GM18502 (cell line): ENCODE measurements around the gene DEFB128.
"Not testable (repeated sequence)": the region's sequence is repeated elsewhere in the genome, so short reads cannot be mapped to it uniquely, and the experiment has no call there.

ENCODE experiments used
- ATAC-seq: cut with Tn5 transposase; IDR thresholded peaks from one replicate; pipeline ENCODE4 v1.9.1; 2021; ENCODE audit warnings: mild to moderate bottlenecking; ENCODE audit not compliant: unreplicated experiment, poor library complexity

Gene DEFB128

DNA sequence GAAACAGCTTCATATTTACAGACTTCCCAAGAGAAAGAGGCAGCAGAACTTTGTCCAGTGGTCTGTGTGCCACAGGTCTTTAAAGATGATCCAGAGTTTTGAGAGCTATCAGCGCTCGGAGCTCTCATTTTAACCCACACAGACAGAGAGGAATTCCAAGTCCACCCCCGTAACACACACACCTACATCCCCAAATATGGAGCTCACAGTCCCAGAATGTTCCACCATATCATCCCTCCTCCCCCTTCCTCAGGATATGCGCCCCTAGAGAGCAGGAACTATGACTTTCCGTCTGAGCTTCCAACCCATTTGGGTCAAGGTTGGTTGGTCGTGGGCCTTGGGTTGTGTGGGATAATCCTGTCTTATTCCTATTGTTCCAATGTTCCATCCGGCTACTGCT, at the start of gene DEFB128:
TSS of gene DEFB128 (minus strand) at position 101 of the 400 bp plus-strand sequence. CDS start at position 13, 88 bp downstream.
- no peak for ATAC-seq

DNA sequence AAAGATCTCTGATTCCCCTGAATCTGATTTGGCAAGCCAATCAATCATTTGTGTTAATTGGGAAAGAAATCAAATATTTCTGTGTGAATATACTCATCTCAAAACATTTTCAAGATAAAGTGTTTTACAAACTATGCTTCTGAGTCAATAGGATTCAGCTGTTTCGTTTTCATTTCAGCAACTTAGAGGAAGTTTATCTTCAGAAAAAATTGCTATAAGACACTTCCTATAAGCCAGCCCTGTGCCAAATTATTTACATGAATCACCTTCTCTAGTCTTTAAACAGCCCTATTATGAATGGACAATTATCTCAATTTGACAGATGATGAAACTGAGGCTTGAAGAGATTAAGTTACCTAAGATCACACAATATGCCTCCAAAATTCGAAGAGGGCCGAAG, 48.4 kb upstream of the DEFB128 start:
- peak; percentile 86 for ATAC-seq

DNA sequence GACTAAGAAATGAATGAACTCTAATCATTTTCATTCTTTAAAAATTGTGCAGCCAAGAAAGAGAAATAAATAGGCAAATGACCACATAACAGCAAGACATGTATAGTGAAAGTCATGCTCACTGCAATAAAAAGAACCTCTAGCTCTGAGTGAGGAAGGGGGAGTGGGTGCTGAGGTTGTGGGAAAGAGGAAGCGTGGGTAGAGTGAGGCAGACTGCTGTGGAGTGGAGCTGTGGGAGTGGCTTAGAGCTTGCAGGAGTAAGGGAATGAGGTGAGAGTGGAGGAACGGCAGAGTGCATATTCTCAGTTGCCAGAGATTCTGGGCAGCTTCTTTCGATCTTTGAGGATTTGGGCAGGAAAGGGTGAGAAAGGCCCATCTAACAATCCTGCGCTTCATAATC, 48.0 kb upstream of the DEFB128 start:
- peak; percentile 67 for ATAC-seq

DNA sequence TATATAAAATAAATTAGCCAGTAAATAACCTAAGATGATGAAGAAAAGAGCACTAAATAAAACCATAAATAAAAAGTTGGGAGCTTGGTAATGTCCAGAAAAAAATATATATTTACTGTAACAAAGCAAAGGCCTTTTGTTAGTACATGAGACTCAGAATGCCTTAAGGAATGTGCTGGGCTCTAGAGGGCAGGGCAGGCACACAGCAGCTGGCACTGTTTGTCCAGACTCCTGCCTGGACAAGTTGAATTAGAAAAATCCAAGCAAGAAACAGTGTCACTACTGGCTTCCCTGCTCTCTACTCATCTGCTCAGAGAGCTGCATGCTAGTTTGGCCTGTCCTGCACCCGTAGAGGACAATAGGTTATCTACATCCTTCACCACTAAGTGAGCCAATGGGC, 46.4 kb upstream of the DEFB128 start:
- ATAC-seq: no peak

DNA sequence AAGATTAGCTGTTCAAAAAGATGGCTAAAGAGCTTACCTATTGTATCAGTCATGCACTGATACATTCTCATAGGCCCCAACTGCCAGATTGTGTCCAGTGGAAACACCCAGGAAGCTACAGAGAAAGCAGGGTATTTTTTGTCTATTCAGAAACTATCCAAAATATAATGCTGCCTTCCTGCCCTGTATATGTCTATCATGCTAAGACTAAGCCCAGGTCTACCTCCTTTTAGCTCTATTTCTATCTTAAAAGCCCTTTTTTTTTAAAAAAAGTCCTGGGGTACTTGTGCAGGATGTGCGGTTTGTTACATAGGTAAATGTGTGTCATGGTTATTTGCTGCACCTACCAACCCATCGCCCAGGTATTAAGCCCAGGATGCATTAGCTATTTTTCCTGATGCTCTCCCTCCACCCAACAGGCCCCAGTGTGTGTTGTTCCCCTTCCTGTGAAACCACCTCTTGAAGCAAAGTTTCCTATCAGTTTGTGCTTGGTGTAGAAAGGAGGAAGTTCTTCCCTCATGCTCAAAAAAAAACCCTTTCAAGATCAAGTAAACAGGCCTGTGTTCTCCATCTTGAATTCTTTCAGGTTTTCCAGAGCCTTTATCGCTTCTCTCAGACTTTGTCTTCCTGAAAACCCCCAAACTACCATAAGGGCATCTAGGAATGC, 38.1 kb upstream of the DEFB128 start:
- ATAC-seq: no peak

DNA sequence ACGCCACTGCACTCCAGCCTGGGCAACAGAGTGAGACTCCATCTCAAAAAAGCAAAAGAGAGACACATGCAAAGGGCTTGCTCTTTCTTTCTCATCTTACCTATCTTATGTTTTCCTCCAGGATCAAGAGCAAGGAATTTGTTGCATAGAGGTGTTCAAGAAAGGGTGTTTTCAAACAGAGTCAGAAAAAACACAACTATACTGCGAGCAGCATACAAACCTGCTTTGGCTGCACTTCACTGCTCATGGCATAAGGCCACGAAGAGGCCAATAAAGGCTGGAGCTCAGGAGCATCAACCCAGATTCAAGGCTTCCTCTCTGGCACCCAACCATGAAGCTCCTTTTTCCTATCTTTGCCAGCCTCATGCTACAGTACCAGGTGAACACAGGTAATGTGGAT, 37.4 kb upstream of the DEFB128 start, which contains the start of gene DEFB129:
TSS of gene DEFB129 (plus strand) at position 301 of the 400 bp plus-strand sequence. CDS start at position 332, 31 bp downstream.
- no peak for ATAC-seq

DNA sequence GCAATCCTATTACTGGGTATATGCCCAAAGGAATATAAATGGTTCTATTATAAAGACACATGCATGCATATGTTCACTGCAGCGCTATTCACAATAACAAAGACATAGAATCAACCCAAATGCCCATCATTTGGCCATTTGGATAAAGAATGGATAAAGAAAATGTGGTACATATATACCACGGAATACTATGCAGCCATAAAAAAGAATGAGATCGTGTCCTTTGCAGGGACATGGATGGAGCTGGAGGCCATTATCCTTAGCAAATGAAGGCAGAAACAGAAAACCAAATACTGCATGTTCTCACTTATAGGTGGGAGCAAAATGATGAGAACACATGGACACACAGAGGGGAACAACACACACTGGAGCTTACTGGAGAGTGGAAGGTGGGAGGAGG, 36.4 kb upstream of the DEFB128 start:
- ATAC-seq: not testable (repeated sequence)

DNA sequence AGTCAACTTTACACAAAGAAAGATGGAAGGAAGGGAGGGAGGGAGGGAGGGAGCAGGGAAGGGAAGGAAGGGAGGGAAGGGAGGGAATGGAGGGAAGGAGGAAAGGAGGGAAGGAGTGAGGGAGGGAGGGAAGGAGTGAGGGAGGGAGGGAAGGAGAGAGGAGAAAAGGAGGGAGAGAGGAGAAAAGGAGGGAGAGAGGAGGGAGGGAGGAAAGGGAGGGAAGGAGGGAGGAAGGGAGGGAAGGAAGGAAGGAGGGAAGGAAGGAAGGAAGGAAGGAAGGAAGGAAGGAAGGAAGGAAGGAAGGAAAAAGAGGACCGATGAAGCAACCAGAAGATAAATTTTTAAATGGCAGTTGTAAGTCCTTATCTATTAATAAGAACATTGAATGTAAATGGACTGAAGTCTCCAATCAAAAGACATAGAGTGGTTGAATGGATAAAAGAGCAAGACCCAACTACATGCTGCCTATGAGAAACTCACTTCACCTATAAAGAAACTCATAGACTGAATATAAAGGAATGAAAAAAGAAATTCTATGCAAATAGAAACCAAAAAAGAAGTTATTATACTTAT, 31.8 kb upstream of the DEFB128 start:
- ATAC-seq: no peak

DNA sequence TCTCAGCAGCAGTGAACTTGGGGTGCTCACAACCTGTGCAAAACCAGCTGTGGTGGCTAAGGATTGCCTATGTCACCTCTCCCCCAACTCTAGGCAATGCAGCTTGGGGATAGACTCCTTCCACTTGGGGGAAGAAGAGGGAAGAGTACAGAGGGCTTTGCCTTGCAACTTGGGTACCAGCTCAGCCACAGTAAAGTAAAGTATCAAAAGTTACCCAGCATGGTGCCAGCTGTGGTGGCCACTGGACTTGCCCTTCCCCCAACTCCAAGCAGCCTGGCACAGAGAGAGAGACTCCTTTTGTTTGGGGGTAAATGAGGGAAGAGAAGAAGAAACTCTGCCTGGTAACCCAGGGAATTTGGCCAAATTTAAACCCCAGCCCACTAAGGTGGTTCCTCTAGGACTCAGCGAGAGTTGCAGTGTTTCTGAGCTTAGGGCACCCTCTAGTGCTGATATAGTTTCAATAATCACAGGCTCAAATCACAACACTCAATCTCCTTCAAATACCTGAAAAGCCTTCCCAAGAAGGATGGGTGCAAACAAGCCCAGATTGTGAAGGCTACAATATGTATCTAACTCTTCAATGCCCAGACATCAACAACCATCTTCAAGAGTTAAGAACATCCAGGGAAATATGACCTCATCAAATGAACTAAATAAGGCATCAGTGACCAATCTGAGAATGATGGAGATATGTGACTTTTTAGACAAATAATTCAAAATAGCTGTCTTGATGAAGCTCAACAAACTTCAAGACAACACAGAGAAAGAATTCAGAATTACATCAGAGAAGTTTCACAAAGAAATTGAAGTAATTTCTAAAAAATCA, 30.0 kb upstream of the DEFB128 start:
- no peak for ATAC-seq

DNA sequence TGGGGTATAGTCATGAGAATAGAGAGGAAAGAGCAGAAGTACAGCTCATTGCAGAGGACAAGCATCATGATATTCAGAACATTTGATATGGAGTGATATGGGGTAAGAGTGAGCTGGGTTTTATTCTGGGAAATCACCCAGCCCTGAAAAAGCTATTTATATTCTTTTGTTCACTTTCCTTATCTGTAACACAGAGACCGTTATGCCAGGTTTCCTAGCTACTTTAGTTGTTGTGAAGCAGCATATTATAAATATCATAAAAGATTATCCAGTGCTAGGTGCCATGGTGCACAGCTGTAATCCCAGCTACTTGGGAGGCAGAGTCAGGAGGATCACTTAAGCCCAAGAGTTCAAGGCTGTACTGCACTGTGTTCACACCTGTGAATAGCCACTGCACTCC, 27.8 kb upstream of the DEFB128 start:
- ATAC-seq: no peak

DNA sequence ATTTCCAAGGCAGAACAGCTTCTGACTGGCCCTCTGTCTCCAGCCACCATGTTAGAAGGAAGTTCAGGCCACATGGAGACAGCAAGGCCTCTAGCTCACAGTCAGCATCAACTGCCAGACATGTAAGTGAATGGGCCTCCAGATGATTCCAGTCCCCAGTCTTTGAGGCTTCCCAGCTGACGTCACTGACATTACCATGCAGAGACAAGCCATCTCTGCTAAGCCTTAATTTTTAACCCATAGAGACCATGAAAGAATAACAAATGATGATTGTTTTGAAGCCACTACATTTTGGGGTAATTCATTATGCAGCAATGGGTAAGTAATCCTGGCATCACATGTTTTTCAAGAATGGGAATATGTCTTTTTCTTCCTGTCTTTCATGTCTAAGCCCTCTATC, 26.3 kb upstream of the DEFB128 start:
- ATAC-seq: no peak

DNA sequence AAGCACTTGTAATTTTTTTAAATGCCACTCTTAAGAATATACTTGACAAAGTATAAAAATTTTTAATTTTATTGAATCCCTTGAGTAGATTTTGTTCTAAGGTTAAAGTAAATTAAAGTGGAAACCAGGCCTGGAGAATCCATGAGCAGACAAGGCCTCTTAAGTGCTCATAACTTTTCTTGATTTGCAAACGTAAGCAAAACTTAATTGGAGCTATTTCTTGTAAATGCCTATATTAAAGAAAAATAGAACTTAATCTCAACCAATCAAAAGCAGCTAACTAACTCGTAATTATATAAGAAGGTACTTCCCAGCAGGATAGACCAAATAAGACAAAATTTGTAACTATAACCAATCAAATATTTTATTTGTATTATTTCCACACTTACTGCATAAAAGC, 24.9 kb upstream of the DEFB128 start:
- ATAC-seq: no peak

DNA sequence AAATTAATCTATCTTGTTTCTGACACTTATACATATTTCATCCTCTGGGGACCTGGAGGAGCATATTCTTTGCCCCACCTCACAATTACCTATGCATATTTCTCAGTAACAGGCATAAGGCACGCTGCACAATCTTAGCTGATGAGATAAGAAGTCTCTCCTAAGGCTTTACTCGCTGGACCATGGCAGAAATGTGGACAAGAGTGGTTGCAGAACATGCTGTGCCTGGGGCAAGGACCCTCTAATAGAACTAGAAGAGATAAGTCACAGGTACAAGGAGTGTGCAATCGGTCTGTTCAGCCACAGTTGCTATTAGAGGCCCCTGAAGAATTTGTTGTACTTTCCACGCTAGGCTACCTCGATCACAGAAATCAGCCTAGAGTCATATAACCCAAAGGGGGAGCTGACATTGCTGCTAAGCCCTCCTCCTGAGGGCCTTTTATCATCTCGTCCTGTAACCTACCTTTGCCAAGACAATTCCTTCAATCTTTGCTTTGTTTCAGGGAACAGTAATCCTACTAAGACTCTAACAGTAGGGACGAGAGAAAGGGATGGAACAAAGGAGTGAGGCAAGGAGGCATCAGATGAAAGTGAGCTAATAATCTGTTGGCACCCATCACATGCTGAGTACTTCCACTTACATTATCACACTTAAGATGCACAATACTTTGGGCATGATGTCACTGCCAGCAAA, 21.4 kb upstream of the DEFB128 start:
- no peak for ATAC-seq

DNA sequence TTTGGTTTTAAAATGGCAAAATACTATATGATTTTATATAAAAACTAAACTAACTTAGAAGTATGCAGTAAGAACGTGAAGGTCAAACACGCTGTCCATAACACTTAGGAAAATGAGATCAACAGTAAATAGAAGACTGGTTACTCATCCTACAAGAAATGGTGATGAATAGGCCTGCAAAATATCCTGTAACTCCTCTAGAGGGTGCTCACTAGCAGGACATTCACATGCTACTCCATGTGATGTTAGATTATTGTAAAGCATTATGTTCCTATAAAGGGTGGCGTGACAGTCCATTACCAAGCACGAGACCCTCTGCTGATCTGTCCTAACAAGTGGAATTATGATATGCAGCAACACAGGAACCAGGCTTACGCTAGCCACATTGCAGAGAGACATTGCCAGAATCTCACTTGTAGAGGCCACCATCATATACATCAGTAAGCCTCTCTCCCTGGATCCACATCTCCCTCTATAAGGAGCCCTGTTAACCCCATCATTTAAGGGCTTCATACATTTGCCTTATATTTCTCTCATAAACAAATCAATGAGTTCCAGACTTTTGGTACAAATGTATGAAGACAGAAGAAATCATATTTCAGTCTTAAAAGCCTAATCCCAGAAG, 19.5 kb upstream of the DEFB128 start:
- peak; percentile 48 for ATAC-seq

DNA sequence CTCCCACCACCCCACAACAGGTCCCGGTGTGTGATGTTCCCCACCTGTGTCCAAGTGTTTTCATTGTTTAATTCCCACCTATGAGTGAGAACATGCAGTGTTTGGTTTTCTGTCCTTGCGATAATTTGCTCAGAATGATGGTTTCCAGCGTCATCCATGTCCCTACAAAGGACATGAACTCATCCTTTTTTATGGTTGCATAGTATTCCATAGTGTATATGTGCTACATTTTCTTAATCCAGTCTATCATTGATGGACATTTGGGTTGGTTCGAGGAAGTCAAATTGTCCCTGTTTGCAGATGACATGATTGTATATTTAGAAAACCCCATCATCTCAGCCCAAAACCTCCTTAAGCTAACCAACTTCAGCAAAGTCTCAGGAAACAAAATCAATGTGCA, 14.1 kb upstream of the DEFB128 start:
- not testable (repeated sequence) for ATAC-seq

DNA sequence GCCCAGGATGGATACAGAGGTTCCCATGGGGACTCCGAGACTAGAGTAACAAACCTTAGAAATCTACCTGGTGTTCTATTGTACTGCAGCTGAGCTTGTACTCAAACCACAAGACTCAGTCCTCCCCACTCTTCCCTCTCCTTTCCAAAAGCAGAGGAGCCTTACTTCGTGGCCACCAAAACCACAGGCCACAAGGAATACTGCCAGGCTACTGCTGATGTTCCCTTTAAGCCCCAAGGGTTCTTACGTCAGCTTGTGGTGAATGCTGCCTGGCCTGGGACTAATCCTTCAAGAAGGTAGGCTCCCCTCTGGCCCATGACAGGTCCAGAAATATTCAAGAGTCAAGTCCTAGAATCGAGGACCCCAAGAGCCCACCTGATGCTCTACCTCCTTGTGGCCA, 10.5 kb upstream of the DEFB128 start:
- ATAC-seq: no peak

DNA sequence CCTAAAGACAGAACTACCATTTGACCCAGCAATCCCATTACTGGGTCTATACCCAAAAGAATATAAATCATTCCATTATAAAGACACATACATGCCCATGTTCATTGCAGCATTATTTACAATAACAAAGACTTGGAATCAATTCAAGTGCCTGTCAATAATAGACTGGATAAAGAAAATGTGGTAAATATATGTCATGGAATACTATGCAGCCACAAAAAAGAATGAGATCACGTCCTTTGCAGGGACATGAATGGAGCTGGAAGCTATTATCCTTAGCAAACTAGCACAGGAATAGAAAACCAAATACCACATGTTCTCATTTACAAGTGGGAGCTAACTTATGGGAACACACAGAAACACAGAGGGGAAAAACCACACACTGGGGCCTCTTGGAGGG, 8.7 kb upstream of the DEFB128 start:
- ATAC-seq: no peak

DNA sequence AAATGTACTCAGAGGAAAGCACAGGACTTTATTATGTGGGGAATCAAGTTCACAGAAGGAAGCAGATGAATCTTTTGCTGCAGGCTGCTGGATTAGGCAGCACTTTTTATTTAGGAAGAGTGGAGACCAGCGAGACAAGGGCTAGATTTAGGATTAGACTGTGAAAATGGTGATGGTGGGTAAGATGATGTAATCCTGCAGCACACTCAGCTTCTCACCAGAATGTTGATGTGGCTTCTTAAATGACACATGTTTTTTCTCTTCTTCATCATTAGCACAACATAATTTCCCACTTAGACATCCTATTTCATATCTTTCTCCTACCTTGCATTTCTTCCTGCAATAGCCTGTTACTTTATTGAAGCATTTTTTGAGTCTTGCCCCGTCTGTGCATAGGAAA, 1.8 kb downstream of the DEFB128 start:
- ATAC-seq: no peak

DNA sequence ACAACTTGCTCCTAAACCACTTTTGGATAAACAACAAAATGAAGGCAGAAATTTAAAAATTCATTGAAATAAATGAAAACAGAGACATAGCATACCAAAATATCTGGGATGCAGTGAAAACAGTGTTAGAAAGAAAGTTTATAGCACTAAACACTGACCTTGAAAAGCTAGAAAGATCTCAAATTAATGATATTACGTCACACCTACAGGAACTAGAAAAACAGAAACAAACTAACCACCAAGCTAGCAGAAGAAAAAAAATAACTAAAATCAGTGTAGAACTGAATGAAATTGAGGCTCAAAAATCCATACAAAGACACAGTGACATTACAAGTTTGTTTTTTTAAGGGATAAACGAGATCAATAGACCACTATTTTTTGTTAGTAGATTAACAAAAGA, 5.2 kb downstream of the DEFB128 start:
- ATAC-seq: no peak

DNA sequence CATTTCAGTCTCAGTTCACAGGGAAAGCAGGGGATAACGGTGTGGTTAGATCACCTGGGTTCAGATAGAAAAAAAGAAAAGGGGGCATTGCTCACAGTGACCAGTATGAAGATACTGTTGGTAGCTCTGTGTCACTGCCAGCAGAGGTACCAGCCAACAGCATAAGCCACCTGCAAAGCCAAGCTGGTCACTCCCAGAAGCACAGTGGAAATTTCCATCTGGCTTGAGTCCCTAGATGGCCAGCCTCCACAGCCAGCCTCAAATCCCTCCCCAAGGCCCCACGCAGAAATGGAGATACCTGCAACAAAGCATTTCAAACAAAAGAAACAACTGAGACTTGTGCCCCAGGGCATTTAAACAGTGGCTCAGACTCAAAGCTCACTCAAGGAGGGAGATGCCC, 20.6 kb downstream of the DEFB128 start:
- no peak for ATAC-seq
